CD4-positive, alpha-beta T cell (primary cell): ENCODE measurements around the gene FNBP1. TPM values are rescaled to one million over a fixed set of nuclear protein-coding genes. Genes with fewer than 3 reads are reported as not detected.
"Not testable (repeated sequence)": the region's sequence is repeated elsewhere in the genome, so short reads cannot be mapped to it uniquely, and the experiment has no call there.

Experiments
- ATAC-seq: fragments of 200-7000 bp; cut with Tn5 transposase; one replicate; pipeline ENCODE4 v1.10.0; 2022; ENCODE audit warnings: mild to moderate bottlenecking; ENCODE audit not compliant: poor library complexity
- CTCF ChIA-PET: fragments of 350-600 bp; sonication (Branson Sonifier 250); formaldehyde crosslinking; loops from one replicate; lab custom pipeline; 2021; ENCODE audit warnings: antibody characterized with exemption, inconsistent platforms; lab: Charles Lee
- POLR2A ChIA-PET: fragments of 350-600 bp; sonication (Branson Sonifier 250); formaldehyde crosslinking; loops from one replicate; lab custom pipeline; 2021; ENCODE audit warnings: antibody characterized with exemption, inconsistent platforms; lab: Charles Lee
- DNase-seq, 14 experiments: peaks; one replicate each; pipeline ENCODE4 v3.0.0-alpha.2; 2013 to 2020; ENCODE audit warnings: mixed read lengths in 2 of 14
- H3K27ac ChIP-seq, 2 donors: one replicate each; pipeline versions ENCODE4 v1.5.1 to v1.7.0; 2013; ENCODE audit warnings: low read length in 2 of 2, low read depth in 1 of 2, mild to moderate bottlenecking in 1 of 2
- H3K27me3 ChIP-seq, 2 experiments: 1 replicate in 1 of 2; 2 replicates in 1 of 2; pipeline versions ENCODE4 v1.6.1 to v1.7.0; 2013; ENCODE audit warnings: low read length in 2 of 2, control low read depth in 1 of 2, mild to moderate bottlenecking in 1 of 2, moderate library complexity in 1 of 2; ENCODE audit not compliant: insufficient read depth in 2 of 2, control insufficient read depth in 1 of 2
- H3K36me3 ChIP-seq: one replicate; pipeline ENCODE4 v1.6.1; 2013; ENCODE audit warnings: low read length, control low read depth; ENCODE audit not compliant: insufficient read depth
- H3K4me1 ChIP-seq: one replicate; pipeline ENCODE4 v1.6.1; 2013; ENCODE audit warnings: low read length, control low read depth; ENCODE audit not compliant: insufficient read depth
- H3K4me3 ChIP-seq: one replicate; pipeline ENCODE4 v1.5.1; 2013; ENCODE audit warnings: mild to moderate bottlenecking, low read length, moderate library complexity
- H3K9me3 ChIP-seq, 2 experiments: 1 replicate in 1 of 2; 2 replicates in 1 of 2; pipeline versions ENCODE4 v1.6.1 to v1.7.0; 2013; ENCODE audit warnings: low read length in 2 of 2, mild to moderate bottlenecking in 2 of 2, control low read depth in 1 of 2, moderate library complexity in 1 of 2; ENCODE audit not compliant: control insufficient read depth in 1 of 2, insufficient read depth in 1 of 2
- H3K27ac Mint-ChIP-seq: one replicate; pipeline ENCODE4 v1.8.0; 2020; ENCODE audit warnings: mixed read lengths
- H3K27me3 Mint-ChIP-seq: one replicate; pipeline ENCODE4 v1.8.0; 2021; ENCODE audit warnings: mixed read lengths
- H3K36me3 Mint-ChIP-seq: one replicate; pipeline ENCODE4 v1.8.0; 2021; ENCODE audit warnings: low read depth, mixed read lengths
- H3K4me1 Mint-ChIP-seq: one replicate; pipeline ENCODE4 v1.8.0; 2021; ENCODE audit warnings: low read depth, mixed read lengths
- H3K4me3 Mint-ChIP-seq: one replicate; pipeline ENCODE4 v1.8.0; 2020; ENCODE audit warnings: mild to moderate bottlenecking, mixed read lengths
- H3K9me3 Mint-ChIP-seq: one replicate; pipeline ENCODE4 v1.8.0; 2020; ENCODE audit warnings: mixed read lengths
- intact Hi-C, 2 experiments: fragments of 100-400 bp; cut with DNase I in 1 of 2; cut with micrococcal nuclease in 1 of 2; formaldehyde crosslinking; loops; one replicate each; pipeline versions ENCODE4 v1.15.1 to v1.9.0; 2023 to 2025; cut with DNase I, micrococcal nuclease
- total RNA-seq, 174 experiments: library from RNA in 2 of 174; stranded (reverse) in 2 of 174; gene quantifications; one replicate each; pipeline ENCODE4 v1.2.3 and lab custom pipeline; 2021 to 2026
- TF ChIP-seq, protein P1 (sequence below): fragments of 200-600 bp; IDR thresholded peaks from one replicate; pipeline ENCODE4 v1.8.0; 2022; ENCODE audit warnings: antibody characterized with exemption, mild to moderate bottlenecking

FNBP1 gene
- total RNA-seq, 2 experiments from 2014 or later = 166 to 181 TPM

- Histone ChIP-seq H3K4me1 (peaks cover 64% of the 10 kb centered on the region), H3K36me3 (peaks cover 34% of the 10 kb centered on the region), H3K27ac (no peak overlapping the region), H3K4me3 (no peak overlapping the region), H3K9me3 (peaks cover 3 to 5% of the 10 kb centered on the region in 2 experiments), H3K27me3 (no peaks in the 10 kb centered on the region)
- Mint-ChIP-seq H3K27ac (peak overlapping the region; percentile 81), H3K9me3 (no peaks in the 10 kb centered on the region), H3K36me3 (peaks cover 78% of the 10 kb centered on the region), H3K4me3 (peak overlapping the region; percentile 46), H3K27me3 (no peaks in the 10 kb centered on the region), H3K4me1 (peaks cover 89% of the 10 kb centered on the region)
- POLR2A ChIA-PET = interaction anchor here (1.8 kb wide), 1 partner anchor 133 kb away, joined by 4 read pairs; no protein-coding TSS in a partner anchor
- CTCF ChIA-PET = interaction anchor here (3.2 kb wide), 1 partner anchor 10 kb away, joined by 16 read pairs; no protein-coding TSS in a partner anchor
- intact Hi-C loops = no loop called here
- ATAC-seq (no peak), DNase-seq (no peak)
- TF ChIP-seq, protein P1, sequence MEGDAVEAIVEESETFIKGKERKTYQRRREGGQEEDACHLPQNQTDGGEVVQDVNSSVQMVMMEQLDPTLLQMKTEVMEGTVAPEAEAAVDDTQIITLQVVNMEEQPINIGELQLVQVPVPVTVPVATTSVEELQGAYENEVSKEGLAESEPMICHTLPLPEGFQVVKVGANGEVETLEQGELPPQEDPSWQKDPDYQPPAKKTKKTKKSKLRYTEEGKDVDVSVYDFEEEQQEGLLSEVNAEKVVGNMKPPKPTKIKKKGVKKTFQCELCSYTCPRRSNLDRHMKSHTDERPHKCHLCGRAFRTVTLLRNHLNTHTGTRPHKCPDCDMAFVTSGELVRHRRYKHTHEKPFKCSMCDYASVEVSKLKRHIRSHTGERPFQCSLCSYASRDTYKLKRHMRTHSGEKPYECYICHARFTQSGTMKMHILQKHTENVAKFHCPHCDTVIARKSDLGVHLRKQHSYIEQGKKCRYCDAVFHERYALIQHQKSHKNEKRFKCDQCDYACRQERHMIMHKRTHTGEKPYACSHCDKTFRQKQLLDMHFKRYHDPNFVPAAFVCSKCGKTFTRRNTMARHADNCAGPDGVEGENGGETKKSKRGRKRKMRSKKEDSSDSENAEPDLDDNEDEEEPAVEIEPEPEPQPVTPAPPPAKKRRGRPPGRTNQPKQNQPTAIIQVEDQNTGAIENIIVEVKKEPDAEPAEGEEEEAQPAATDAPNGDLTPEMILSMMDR = no peak
Measured at GRCh38 chr9:130021123-130021522, 21.9 kb downstream of the FNBP1 start.

DNA sequence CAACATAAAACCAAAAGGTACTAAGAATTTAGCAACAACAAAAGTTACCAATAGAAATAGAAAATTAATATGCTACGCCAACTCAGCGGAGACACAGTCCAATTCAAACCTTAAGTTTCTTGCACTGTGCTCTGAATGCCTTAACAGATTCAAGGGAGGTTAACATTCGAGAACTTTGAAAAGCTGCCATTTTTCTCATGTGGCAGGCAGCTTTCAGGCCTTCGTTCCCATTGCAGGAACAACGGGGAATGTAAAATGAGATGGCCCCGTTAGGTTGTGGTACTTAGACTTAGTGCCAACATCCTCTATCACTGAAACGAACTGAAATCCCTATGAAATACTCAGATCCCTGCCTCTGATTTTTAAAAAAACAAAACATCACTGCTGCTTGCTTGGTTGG, 22.4 kb downstream of the FNBP1 start:
- no peak overlapping the region for H3K4me3 ChIP-seq
- TF ChIP-seq, protein P1 = no peak
- CTCF ChIA-PET = interaction anchor here (3.2 kb wide), 1 partner anchor 10 kb away, joined by 16 read pairs; no protein-coding TSS in a partner anchor
- Mint-ChIP-seq H3K9me3 (no peaks in the 10 kb centered on the region), H3K27ac (peak overlapping the region; percentile 81), H3K27me3 (no peaks in the 10 kb centered on the region), H3K4me3 (peak overlapping the region; percentile 46), H3K4me1 (peaks cover 84% of the 10 kb centered on the region), H3K36me3 (peaks cover 76% of the 10 kb centered on the region)
- H3K27me3 ChIP-seq = no peaks in the 10 kb centered on the region
- POLR2A ChIA-PET = interaction anchor here (1.1 to 1.8 kb wide), 2 partner anchors 13 to 132 kb away, joined by 4 read pairs; no protein-coding TSS in a partner anchor
- peak overlapping the region in 1 of 2 donors; percentile 7 for H3K27ac ChIP-seq
- ATAC-seq = no peak
- no peak for DNase-seq
- H3K4me1 ChIP-seq = peaks cover 61% of the 10 kb centered on the region
- H3K36me3 ChIP-seq = peaks cover 32% of the 10 kb centered on the region
- peaks cover 5 to 7% of the 10 kb centered on the region in 2 experiments for H3K9me3 ChIP-seq
- intact Hi-C loops = no loop called here

- ChIA-PET POLR2A (interaction anchor here (1.1 to 1.4 kb wide), 2 partner anchors 11 to 21 kb away, joined by 3 to 4 read pairs; no protein-coding TSS in a partner anchor), CTCF (interaction anchor here (1.1 to 1.4 kb wide), 2 partner anchors 13 to 20 kb away, joined by 3 to 6 read pairs; no protein-coding TSS in a partner anchor)
- Mint-ChIP-seq H3K36me3 (peaks cover 76% of the 10 kb centered on the region), H3K9me3 (no peaks in the 10 kb centered on the region), H3K4me1 (peaks cover 78% of the 10 kb centered on the region), H3K27me3 (no peaks in the 10 kb centered on the region), H3K27ac (peak overlapping the region; percentile 78), H3K4me3 (no peak overlapping the region)
- ATAC-seq (no peak), DNase-seq (peak in 1 of 14 experiments; percentile 11)
- intact Hi-C loops = no loop called here
- no peak overlapping the region for H3K4me3 ChIP-seq
- H3K27ac ChIP-seq = no peak overlapping the region
- H3K9me3 ChIP-seq = peaks cover 5 to 7% of the 10 kb centered on the region in 2 experiments
- H3K27me3 ChIP-seq = no peaks in the 10 kb centered on the region
- H3K4me1 ChIP-seq = peaks cover 48% of the 10 kb centered on the region
- peaks cover 32% of the 10 kb centered on the region for H3K36me3 ChIP-seq
- TF ChIP-seq, protein P1 = no peak
Measured at GRCh38 chr9:130018265-130018664, 24.7 kb downstream of the FNBP1 start.

DNA sequence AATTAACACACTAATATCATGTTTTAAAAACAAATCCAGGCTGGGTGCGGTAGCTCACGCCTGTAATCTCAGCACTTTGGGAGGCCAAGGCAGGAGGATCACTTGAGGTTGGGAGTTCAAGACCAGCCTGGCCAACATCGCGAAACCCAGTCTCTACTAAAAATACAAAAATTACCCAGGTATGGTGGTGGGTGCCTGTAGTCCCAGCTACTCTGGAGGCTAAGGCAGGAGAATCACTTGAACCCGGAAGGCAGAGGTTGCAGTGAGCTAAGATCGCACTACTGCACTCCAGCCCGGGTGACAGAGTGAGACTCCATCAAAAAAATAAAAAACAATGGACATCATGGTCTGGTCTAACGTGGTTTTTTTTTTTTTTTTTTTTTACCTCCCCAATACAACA, 25.5 kb downstream of the FNBP1 start:
- H3K4me1 Mint-ChIP-seq = peaks cover 78% of the 10 kb centered on the region

More for the DNA sequence above, 25.5 kb downstream of the FNBP1 start:
- H3K4me3 Mint-ChIP-seq, H3K27ac ChIP-seq, H3K9me3 Mint-ChIP-seq, H3K4me3 ChIP-seq, POLR2A ChIA-PET, ATAC-seq, intact Hi-C loops, DNase-seq, H3K9me3 ChIP-seq, H3K27me3 ChIP-seq, H3K27me3 Mint-ChIP-seq: not testable (repeated sequence)
- CTCF ChIA-PET = interaction anchor here (1.0 to 1.6 kb wide), 4 partner anchors 11 to 25 kb away, joined by 3 to 6 read pairs (median 4); no protein-coding TSS in a partner anchor
- Mint-ChIP-seq H3K27ac (peak overlapping the region; percentile 78), H3K36me3 (peaks cover 69% of the 10 kb centered on the region)
- H3K36me3 ChIP-seq = peaks cover 29% of the 10 kb centered on the region
- peaks cover 40% of the 10 kb centered on the region for H3K4me1 ChIP-seq
